C1 segment of cervical spinal cord (tissue), 14 donors: ENCODE results near the gene PDHX.
"Not testable (repeated sequence)": the region's sequence is repeated elsewhere in the genome, so short reads cannot be mapped to it uniquely, and the experiment has no call there.

Experiments
- DNase-seq, 14 donors: peaks; one replicate each; lab custom pipeline; 2025; lab: John Stamatoyannopoulos, UW

The PDHX gene

GRCh38 chr11:35015621-35016387 is 99.4 kb downstream of the PDHX start:
- DNase-seq: no peak

GRCh38 chr11:35016916-35017315 is 100.5 kb downstream of the PDHX start:
- no peak for DNase-seq

- DNase-seq: no peak
Observed at GRCh38 chr11:35017528-35018342, 101.3 kb downstream of the PDHX start.

- peak in 7 of 14 donors; percentile 5 to 47 (median 19) for DNase-seq
Observed at GRCh38 chr11:35021589-35021988, 105.2 kb downstream of the PDHX start.

GRCh38 chr11:35023940-35024339 is 107.5 kb downstream of the PDHX start:
- not testable (repeated sequence) for DNase-seq

- DNase-seq: not testable (repeated sequence)
Observed at GRCh38 chr11:35028007-35028406, 111.6 kb downstream of the PDHX start.

GRCh38 chr11:35029979-35030682 is 113.7 kb downstream of the PDHX start:
- DNase-seq: no peak

- no peak for DNase-seq
Observed at GRCh38 chr11:35030716-35031213, 114.3 kb downstream of the PDHX start.

GRCh38 chr11:35031346-35031745 is 114.9 kb downstream of the PDHX start:
- DNase-seq: no peak

GRCh38 chr11:35031867-35032266 is 115.4 kb downstream of the PDHX start:
- DNase-seq: no peak

GRCh38 chr11:35033011-35033410 is 116.6 kb downstream of the PDHX start:
- DNase-seq: no peak

- DNase-seq: no peak
Observed at GRCh38 chr11:35034401-35034800, 118.0 kb downstream of the PDHX start.

- no peak for DNase-seq
Observed at GRCh38 chr11:35035894-35036408, 119.5 kb downstream of the PDHX start.

GRCh38 chr11:35036639-35037038 is 120.2 kb downstream of the PDHX start:
- DNase-seq: no peak

- DNase-seq: no peak
Observed at GRCh38 chr11:35038211-35038928, 122.0 kb downstream of the PDHX start.

- no peak for DNase-seq
Observed at GRCh38 chr11:35039076-35039475, 122.7 kb downstream of the PDHX start.

- DNase-seq: no peak
Observed at GRCh38 chr11:35040221-35040942, 124.0 kb downstream of the PDHX start.

- no peak for DNase-seq
Observed at GRCh38 chr11:35041070-35041554, 124.7 kb downstream of the PDHX start.

GRCh38 chr11:35042224-35042623 is 125.8 kb downstream of the PDHX start:
- DNase-seq: no peak

GRCh38 chr11:35042913-35043312 is 126.5 kb downstream of the PDHX start:
- no peak for DNase-seq
